AG09309 (cell line): ENCODE results near the gene LDHAL6B.
A peak's percentile ranks its signal among the peaks of the same experiment; 100 is the strongest.

ENCODE experiments used
- DNase-seq: peaks from one replicate; pipeline ENCODE4 v3.0.0-alpha.2; 2010; ENCODE audit warnings: low read depth
- H3K4me3 ChIP-seq: 2 replicates; pipeline ENCODE4 v1.5.1; 2011; ENCODE audit warnings: mild to moderate bottlenecking, low read depth, low read length, moderate library complexity; ENCODE audit not compliant: control insufficient read depth
- CTCF ChIP-seq: IDR thresholded peaks from 2 replicates; pipeline ENCODE4 v1.5.1; 2011; ENCODE audit warnings: mild to moderate bottlenecking, low read depth, low read length, inconsistent platforms; ENCODE audit not compliant: insufficient read depth, control insufficient read depth; ENCODE audit errors: missing control alignments

LDHAL6B gene

GRCh38 chr15:59172289-59172901 lies 34.2 kb upstream of the LDHAL6B start:
- no peak for TF ChIP-seq CTCF
- DNase-seq: no peak
- H3K4me3 ChIP-seq: no peak overlapping the region

GRCh38 chr15:59173194-59173593 lies 33.4 kb upstream of the LDHAL6B start:
- DNase-seq: no peak
- H3K4me3 ChIP-seq: no peak overlapping the region
- TF ChIP-seq CTCF: no peak

GRCh38 chr15:59174151-59174834 lies 32.4 kb upstream of the LDHAL6B start:
- TF ChIP-seq CTCF: no peak
- H3K4me3 ChIP-seq: no peak overlapping the region
- DNase-seq: no peak

GRCh38 chr15:59174835-59175831 lies 31.5 kb upstream of the LDHAL6B start:
- no peak overlapping the region for H3K4me3 ChIP-seq
- TF ChIP-seq CTCF: peak; percentile 61
- DNase-seq: peak; percentile 28

- no peak for DNase-seq
- TF ChIP-seq CTCF: no peak
- no peak overlapping the region for H3K4me3 ChIP-seq
These were observed 29.9 kb upstream of the LDHAL6B start for GRCh38 chr15:59176653-59177316.

GRCh38 chr15:59177317-59177660 lies 29.4 kb upstream of the LDHAL6B start:
- no peak for DNase-seq
- no peak overlapping the region for H3K4me3 ChIP-seq
- TF ChIP-seq CTCF: no peak
